HepG2 (cell line): Measurements from ENCODE around the gene ATP8A2. TPM values are rescaled to one million over a fixed set of nuclear protein-coding genes. Genes with fewer than 3 reads are reported as not detected.

ENCODE experiments used
- ATAC-seq: fragments of 200-7000 bp; cut with Tn5 transposase; 3 replicates; pipeline ENCODE4 v1.9.1; 2020; ENCODE audit warnings: mild to moderate bottlenecking, moderate library complexity
- BruUV-seq: library from RNA; stranded (reverse); fragments of 400-500 nt; replicated peaks from 2 replicates; lab custom pipeline; 2021; lab: Mats Ljungman, UMichigan
- CTCF ChIA-PET: fragments of 300-600 bp; formaldehyde crosslinking; extraction: SDS; loops from one replicate; lab custom pipeline; 2021; ENCODE audit warnings: low total read pairs, inconsistent platforms, low intra/inter-chr PET ratio; lab: Yijun Ruan, JAX
- POLR2A ChIA-PET: fragments of 350-600 bp; sonication (Branson Sonifier 250); formaldehyde crosslinking; loops from one replicate; lab custom pipeline; 2020; ENCODE audit warnings: antibody characterized with exemption, inconsistent platforms; lab: Yijun Ruan, JAX
- DNase-seq: peaks from one replicate; pipeline ENCODE4 v3.0.0-alpha.2; 2015; ENCODE audit warnings: low spot score
- FAIRE-seq: peaks from 3 replicates; lab custom pipeline; 2011; peaks lifted over from hg19 to GRCh38; lab: Jason Lieb, UNC
- H2AFZ ChIP-seq: one replicate; pipeline ENCODE4 v1.6.1; 2011; ENCODE audit warnings: low read length, inconsistent platforms
- H3K27ac ChIP-seq: fragments of 300-600 bp; 3 replicates; pipeline ENCODE4 v1.8.0; 2011; ENCODE audit warnings: mixed run types, mild to moderate bottlenecking, mixed read lengths, low read length, inconsistent platforms; ENCODE audit not compliant: insufficient read depth; ENCODE audit errors: extremely low read length
- H3K27me3 ChIP-seq, 2 experiments: fragments of 200-600 bp in 1 of 2; 2 replicates in 1 of 2; 3 replicates in 1 of 2; pipeline versions ENCODE4 v1.6.0 to v1.8.0; 2011; ENCODE audit warnings: low read length in 2 of 2, mild to moderate bottlenecking in 2 of 2, moderate library complexity in 2 of 2, inconsistent platforms in 1 of 2; ENCODE audit not compliant: insufficient read depth in 2 of 2, control insufficient read depth in 1 of 2
- H3K36me3 ChIP-seq, 2 experiments: fragments of 200-600 bp in 1 of 2; replicated peaks in 1 of 2; 2 replicates in 1 of 2; 3 replicates in 1 of 2; pipeline versions ENCODE4 v1.5.1 to v1.8.0; 2011; ENCODE audit warnings: low read length in 2 of 2, inconsistent platforms in 1 of 2; ENCODE audit not compliant: insufficient read depth in 2 of 2, control insufficient read depth in 1 of 2
- H3K4me1 ChIP-seq: 2 replicates; pipeline ENCODE4 v1.5.1; 2012; ENCODE audit warnings: low read length, inconsistent platforms; ENCODE audit not compliant: insufficient read depth
- H3K4me2 ChIP-seq: 2 replicates; pipeline ENCODE4 v1.6.0; 2011; ENCODE audit warnings: low read depth, low read length, inconsistent platforms
- H3K4me3 ChIP-seq, 3 experiments: fragments of 200-600 bp in 1 of 3; sonication (generic), shearing (Covaris generic) in 1 of 3; replicated peaks in 1 of 3; 2 replicates each; pipeline ENCODE4 v1.5.1; 2011 to 2016; ENCODE audit warnings: low read length in 3 of 3, inconsistent platforms in 2 of 3, low read depth in 2 of 3, mild to moderate bottlenecking in 2 of 3, control low read depth in 1 of 3, mixed read lengths in 1 of 3; ENCODE audit not compliant: insufficient read depth in 1 of 3
- H3K79me2 ChIP-seq: one replicate; pipeline ENCODE4 v1.6.1; 2011; ENCODE audit warnings: low read length, inconsistent platforms; ENCODE audit not compliant: insufficient read depth
- H3K9ac ChIP-seq: 2 replicates; pipeline ENCODE4 v1.6.0; 2011; ENCODE audit warnings: mild to moderate bottlenecking, low read depth, low read length, inconsistent platforms; ENCODE audit not compliant: insufficient read depth
- H3K9me3 ChIP-seq: 2 replicates; pipeline ENCODE4 v1.5.1; 2012; ENCODE audit warnings: mild to moderate bottlenecking, low read length
- H4K20me1 ChIP-seq: 2 replicates; pipeline ENCODE4 v1.6.0; 2011; ENCODE audit warnings: inconsistent platforms, mild to moderate bottlenecking, low read length, moderate library complexity; ENCODE audit not compliant: insufficient read depth
- RBM22 ChIP-seq: fragments of 200-400 bp; formaldehyde crosslinking; optimal IDR thresholded peaks from 2 replicates; pipeline ENCODE3; 2017; ENCODE audit warnings: mild to moderate bottlenecking, low read length, moderate library complexity
- TERF1 ChIP-seq: sonication (generic); formaldehyde crosslinking; IDR thresholded peaks from 2 replicates; pipeline ENCODE4 v1.8.0; 2022; ENCODE audit warnings: mild to moderate bottlenecking, missing genetic modification reagents, moderate library complexity
- XRCC5 ChIP-seq: fragments of 200-400 bp; formaldehyde crosslinking; optimal IDR thresholded peaks from 2 replicates; pipeline ENCODE3; 2017; ENCODE audit warnings: mild to moderate bottlenecking, low read length
- ZBTB44 ChIP-seq: sonication (generic); formaldehyde crosslinking; IDR thresholded peaks from 2 replicates; pipeline ENCODE4 v1.4.0; 2020; ENCODE audit warnings: missing genetic modification reagents
- ZNF788 ChIP-seq: sonication (generic); formaldehyde crosslinking; IDR thresholded peaks from 2 replicates; pipeline ENCODE4 v1.5.0; 2020; ENCODE audit warnings: mild to moderate bottlenecking, missing genetic modification reagents, borderline replicate concordance
- WGBS: methylation state at CpG from one replicate; pipeline ENCODE4 v1.1.6; 2017; ENCODE audit warnings: low lambda C conversion rate; 5-methylcytosine and 5-hydroxymethylcytosine counted together
- in situ Hi-C: cut with HindIII; loops from 2 replicates; pipeline ENCODE4 v1.10.0; 2017; ENCODE audit warnings: low pct_unique_long_range_greater_than_20kb; ENCODE audit not compliant: extremely low pct_ligation_motif_present
- intact Hi-C: fragments of 100-400 bp; cut with micrococcal nuclease; formaldehyde crosslinking; loops from one replicate; pipeline ENCODE4 v1.10.0; 2022; ENCODE audit not compliant: unreplicated experiment
- polyA plus RNA-seq, 8 experiments: library from polyadenylated mRNA; depleted of rRNA in 3 of 8; stranded (reverse) in 7 of 8; unstranded in 1 of 8; fragments of >200 nt; fragmentation: Illumina TruSeq in 4 of 8; extraction: Trizol in 4 of 8; gene quantifications; 2 replicates each; pipeline versions ENCODE4 v1.2.1 to v1.2.3, GENCODE V29; 2011 to 2016; ENCODE audit warnings: low read depth in 4 of 8, missing spikeins in 1 of 8, mixed read lengths in 1 of 8; ENCODE audit not compliant: insufficient read depth in 1 of 8
- total RNA-seq, 5 experiments: library from RNA; depleted of rRNA; stranded (reverse); fragments of >200 nt; fragmentation: Illumina TruSeq; extraction: Trizol; gene quantifications; 2 replicates each; pipeline ENCODE4 v1.2.3, GENCODE V29; 2016; ENCODE audit warnings: low read depth in 1 of 5
- TF ChIP-seq, protein P1 (sequence below): sonication (generic); formaldehyde crosslinking; IDR thresholded peaks from 2 replicates; pipeline ENCODE4 v1.8.1; 2022; ENCODE audit warnings: low read depth, mild to moderate bottlenecking, missing genetic modification reagents
- TF ChIP-seq, protein P2 (sequence below): sonication (generic); formaldehyde crosslinking; IDR thresholded peaks from 2 replicates; pipeline ENCODE4 v1.4.0; 2020; ENCODE audit warnings: missing genetic modification reagents, mild to moderate bottlenecking, borderline replicate concordance

ATP8A2 gene
- total and polyA plus RNA-seq, 2 of the 13 experiments (the other 11 are each of a cell fraction or from before 2014, with no cell fraction given), result 0.09 TPM; not detected in 1

- no peak overlapping the region for H3K27ac ChIP-seq
- CTCF ChIA-PET, result no interaction called here
- intact Hi-C loops, result no loop called here
- no peak overlapping the region for H3K4me2 ChIP-seq
- no peak for DNase-seq
- TF ChIP-seq RBM22 (no peak), TERF1 (CRISPR knock-in tag) (no peak), ZNF788 (no peak), XRCC5 (no peak), ZBTB44 (CRISPR knock-in tag) (no peak)
- TF ChIP-seq, protein P1, sequence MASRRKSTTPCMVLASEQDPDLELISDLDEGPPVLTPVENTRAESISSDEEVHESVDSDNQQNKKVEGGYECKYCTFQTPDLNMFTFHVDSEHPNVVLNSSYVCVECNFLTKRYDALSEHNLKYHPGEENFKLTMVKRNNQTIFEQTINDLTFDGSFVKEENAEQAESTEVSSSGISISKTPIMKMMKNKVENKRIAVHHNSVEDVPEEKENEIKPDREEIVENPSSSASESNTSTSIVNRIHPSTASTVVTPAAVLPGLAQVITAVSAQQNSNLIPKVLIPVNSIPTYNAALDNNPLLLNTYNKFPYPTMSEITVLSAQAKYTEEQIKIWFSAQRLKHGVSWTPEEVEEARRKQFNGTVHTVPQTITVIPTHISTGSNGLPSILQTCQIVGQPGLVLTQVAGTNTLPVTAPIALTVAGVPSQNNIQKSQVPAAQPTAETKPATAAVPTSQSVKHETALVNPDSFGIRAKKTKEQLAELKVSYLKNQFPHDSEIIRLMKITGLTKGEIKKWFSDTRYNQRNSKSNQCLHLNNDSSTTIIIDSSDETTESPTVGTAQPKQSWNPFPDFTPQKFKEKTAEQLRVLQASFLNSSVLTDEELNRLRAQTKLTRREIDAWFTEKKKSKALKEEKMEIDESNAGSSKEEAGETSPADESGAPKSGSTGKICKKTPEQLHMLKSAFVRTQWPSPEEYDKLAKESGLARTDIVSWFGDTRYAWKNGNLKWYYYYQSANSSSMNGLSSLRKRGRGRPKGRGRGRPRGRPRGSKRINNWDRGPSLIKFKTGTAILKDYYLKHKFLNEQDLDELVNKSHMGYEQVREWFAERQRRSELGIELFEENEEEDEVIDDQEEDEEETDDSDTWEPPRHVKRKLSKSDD (CRISPR knock-in tag), result no peak
- TF ChIP-seq, protein P2, sequence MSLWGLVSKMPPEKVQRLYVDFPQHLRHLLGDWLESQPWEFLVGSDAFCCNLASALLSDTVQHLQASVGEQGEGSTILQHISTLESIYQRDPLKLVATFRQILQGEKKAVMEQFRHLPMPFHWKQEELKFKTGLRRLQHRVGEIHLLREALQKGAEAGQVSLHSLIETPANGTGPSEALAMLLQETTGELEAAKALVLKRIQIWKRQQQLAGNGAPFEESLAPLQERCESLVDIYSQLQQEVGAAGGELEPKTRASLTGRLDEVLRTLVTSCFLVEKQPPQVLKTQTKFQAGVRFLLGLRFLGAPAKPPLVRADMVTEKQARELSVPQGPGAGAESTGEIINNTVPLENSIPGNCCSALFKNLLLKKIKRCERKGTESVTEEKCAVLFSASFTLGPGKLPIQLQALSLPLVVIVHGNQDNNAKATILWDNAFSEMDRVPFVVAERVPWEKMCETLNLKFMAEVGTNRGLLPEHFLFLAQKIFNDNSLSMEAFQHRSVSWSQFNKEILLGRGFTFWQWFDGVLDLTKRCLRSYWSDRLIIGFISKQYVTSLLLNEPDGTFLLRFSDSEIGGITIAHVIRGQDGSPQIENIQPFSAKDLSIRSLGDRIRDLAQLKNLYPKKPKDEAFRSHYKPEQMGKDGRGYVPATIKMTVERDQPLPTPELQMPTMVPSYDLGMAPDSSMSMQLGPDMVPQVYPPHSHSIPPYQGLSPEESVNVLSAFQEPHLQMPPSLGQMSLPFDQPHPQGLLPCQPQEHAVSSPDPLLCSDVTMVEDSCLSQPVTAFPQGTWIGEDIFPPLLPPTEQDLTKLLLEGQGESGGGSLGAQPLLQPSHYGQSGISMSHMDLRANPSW (CRISPR knock-in tag), result no peak
- TF ChIP-seq, all 625 proteins: peak for 0
- Histone ChIP-seq H3K9ac (no peak overlapping the region), H3K79me2 (no peaks in the 10 kb centered on the region), H2AFZ (no peak overlapping the region), H4K20me1 (no peaks in the 10 kb centered on the region), H3K9me3 (no peaks in the 10 kb centered on the region), H3K36me3 (no peaks in the 10 kb centered on the region), H3K4me3 (no peak overlapping the region), H3K27me3 (no peaks in the 10 kb centered on the region; a peak in 1 of 5 replicates), H3K4me1 (no peaks in the 10 kb centered on the region)
- BruUV-seq, result no TSS peak
- POLR2A ChIA-PET, result no interaction called here
- FAIRE-seq (no peak), ATAC-seq (no peak)
- WGBS, result 7% methylated on average over 3 of the region's 3 CpGs
- in situ Hi-C loops, result no loop called here
Measured at GRCh38 chr13:25463496-25463895, 91.7 kb downstream of the ATP8A2 start.
